HepG2 (cell line): ENCODE measurements around the gene TEAD4. TPM values are rescaled to one million over a fixed set of nuclear protein-coding genes. Genes with fewer than 3 reads are reported as not detected.

Source experiments
- ARHGAP35 ChIP-seq: sonication (generic); formaldehyde crosslinking; IDR thresholded peaks from 2 replicates; pipeline ENCODE4 v1.9.0; 2022; ENCODE audit warnings: mild to moderate bottlenecking, inconsistent platforms, moderate library complexity, missing genetic modification reagents, borderline replicate concordance
- GABPB1 ChIP-seq: IDR thresholded peaks from 2 replicates; pipeline ENCODE4 v1.6.1; 2016; ENCODE audit warnings: mild to moderate bottlenecking, missing genetic modification reagents, moderate library complexity, missing compliant biosample characterization
- GFI1 ChIP-seq: sonication (generic); formaldehyde crosslinking; IDR thresholded peaks from 2 replicates; pipeline ENCODE4 v1.5.0; 2020; ENCODE audit warnings: missing genetic modification reagents, mild to moderate bottlenecking, borderline replicate concordance
- HNRNPK ChIP-seq: fragments of 200-400 bp; formaldehyde crosslinking; IDR thresholded peaks from 2 replicates; pipeline ENCODE4 v1.6.1; 2018; ENCODE audit warnings: low read length, low read depth, moderate library complexity, mild to moderate bottlenecking; ENCODE audit not compliant: poor library complexity, severe bottlenecking
- NCOA1 ChIP-seq: sonication (generic); formaldehyde crosslinking; IDR thresholded peaks from 2 replicates; pipeline ENCODE4 v1.9.0; 2021; ENCODE audit warnings: missing genetic modification reagents
- PCBP2 ChIP-seq: fragments of 200-400 bp; formaldehyde crosslinking; optimal IDR thresholded peaks from 2 replicates; pipeline ENCODE3; 2018; ENCODE audit warnings: low read length, low read depth; ENCODE audit not compliant: poor library complexity, severe bottlenecking
- RFX1 ChIP-seq: fragments of 450-650 bp; IDR thresholded peaks from 2 replicates; pipeline ENCODE4 v1.6.1; 2017
- SAFB2 ChIP-seq: sonication (generic); formaldehyde crosslinking; IDR thresholded peaks from 2 replicates; pipeline ENCODE4 v1.5.1; 2020; ENCODE audit warnings: missing genetic modification reagents, low read depth, mild to moderate bottlenecking, borderline replicate concordance
- U2AF1 ChIP-seq: fragments of 200-400 bp; formaldehyde crosslinking; optimal IDR thresholded peaks from 2 replicates; pipeline ENCODE3; 2017; ENCODE audit warnings: mild to moderate bottlenecking, low read depth, low read length
- XBP1 ChIP-seq: sonication (generic); formaldehyde crosslinking; IDR thresholded peaks from 2 replicates; pipeline ENCODE4 v1.5.0; 2020; ENCODE audit warnings: missing genetic modification reagents
- ZBTB40 ChIP-seq, 2 experiments: fragments of 450-650 bp in 1 of 2; sonication (generic) in 1 of 2; formaldehyde crosslinking in 1 of 2; IDR thresholded peaks; 2 replicates each; pipeline versions ENCODE4 v1.6.1 to v1.8.0; 2016 to 2022; ENCODE audit warnings: antibody characterized with exemption in 1 of 2, mild to moderate bottlenecking in 1 of 2, missing genetic modification reagents in 1 of 2
- ZNF224 ChIP-seq: sonication (generic); formaldehyde crosslinking; IDR thresholded peaks from 2 replicates; pipeline ENCODE4 v1.5.0; 2020; ENCODE audit warnings: mild to moderate bottlenecking, missing genetic modification reagents
- ZNF446 ChIP-seq: sonication (generic); formaldehyde crosslinking; IDR thresholded peaks from 2 replicates; pipeline ENCODE4 v1.5.0; 2020; ENCODE audit warnings: mild to moderate bottlenecking, missing genetic modification reagents
- ZNF563 ChIP-seq: sonication (generic); formaldehyde crosslinking; IDR thresholded peaks from 2 replicates; pipeline ENCODE4 v1.8.0; 2022; ENCODE audit warnings: mild to moderate bottlenecking, moderate library complexity, missing genetic modification reagents
- ZNF567 ChIP-seq: sonication (generic); formaldehyde crosslinking; IDR thresholded peaks from 2 replicates; pipeline ENCODE4 v1.8.1; 2023; ENCODE audit warnings: mild to moderate bottlenecking, missing genetic modification reagents, borderline replicate concordance
- ZNF709 ChIP-seq: sonication (generic); formaldehyde crosslinking; IDR thresholded peaks from 2 replicates; pipeline ENCODE4 v1.5.0; 2020; ENCODE audit warnings: mild to moderate bottlenecking, missing genetic modification reagents
- ZNF790 ChIP-seq: sonication (generic); formaldehyde crosslinking; IDR thresholded peaks from 2 replicates; pipeline ENCODE4 v1.8.0; 2022; ENCODE audit warnings: missing genetic modification reagents, mild to moderate bottlenecking, borderline replicate concordance
- ZNF883 ChIP-seq: sonication (generic); formaldehyde crosslinking; IDR thresholded peaks from 2 replicates; pipeline ENCODE4 v1.5.1; 2020; ENCODE audit warnings: mild to moderate bottlenecking, missing genetic modification reagents; ENCODE audit errors: not compliant biosample characterization
- polyA plus RNA-seq, 8 experiments: library from polyadenylated mRNA; depleted of rRNA in 3 of 8; stranded (reverse) in 7 of 8; unstranded in 1 of 8; fragments of >200 nt; fragmentation: Illumina TruSeq in 4 of 8; extraction: Trizol in 4 of 8; gene quantifications; 2 replicates each; pipeline versions ENCODE4 v1.2.1 to v1.2.3, GENCODE V29; 2011 to 2016; ENCODE audit warnings: low read depth in 4 of 8, missing spikeins in 1 of 8, mixed read lengths in 1 of 8; ENCODE audit not compliant: insufficient read depth in 1 of 8
- total RNA-seq, 5 experiments: library from RNA; depleted of rRNA; stranded (reverse); fragments of >200 nt; fragmentation: Illumina TruSeq; extraction: Trizol; gene quantifications; 2 replicates each; pipeline ENCODE4 v1.2.3, GENCODE V29; 2016; ENCODE audit warnings: low read depth in 1 of 5
- TF ChIP-seq, protein P1 (sequence below): sonication (generic); formaldehyde crosslinking; IDR thresholded peaks from 2 replicates; pipeline ENCODE4 v1.5.1; 2020; ENCODE audit warnings: missing genetic modification reagents, mild to moderate bottlenecking, borderline replicate concordance

TEAD4 gene
- total and polyA plus RNA-seq, 2 of the 13 experiments (the other 11 are each of a cell fraction or from before 2014, with no cell fraction given) = 45.0 to 69.4 TPM

DNA sequence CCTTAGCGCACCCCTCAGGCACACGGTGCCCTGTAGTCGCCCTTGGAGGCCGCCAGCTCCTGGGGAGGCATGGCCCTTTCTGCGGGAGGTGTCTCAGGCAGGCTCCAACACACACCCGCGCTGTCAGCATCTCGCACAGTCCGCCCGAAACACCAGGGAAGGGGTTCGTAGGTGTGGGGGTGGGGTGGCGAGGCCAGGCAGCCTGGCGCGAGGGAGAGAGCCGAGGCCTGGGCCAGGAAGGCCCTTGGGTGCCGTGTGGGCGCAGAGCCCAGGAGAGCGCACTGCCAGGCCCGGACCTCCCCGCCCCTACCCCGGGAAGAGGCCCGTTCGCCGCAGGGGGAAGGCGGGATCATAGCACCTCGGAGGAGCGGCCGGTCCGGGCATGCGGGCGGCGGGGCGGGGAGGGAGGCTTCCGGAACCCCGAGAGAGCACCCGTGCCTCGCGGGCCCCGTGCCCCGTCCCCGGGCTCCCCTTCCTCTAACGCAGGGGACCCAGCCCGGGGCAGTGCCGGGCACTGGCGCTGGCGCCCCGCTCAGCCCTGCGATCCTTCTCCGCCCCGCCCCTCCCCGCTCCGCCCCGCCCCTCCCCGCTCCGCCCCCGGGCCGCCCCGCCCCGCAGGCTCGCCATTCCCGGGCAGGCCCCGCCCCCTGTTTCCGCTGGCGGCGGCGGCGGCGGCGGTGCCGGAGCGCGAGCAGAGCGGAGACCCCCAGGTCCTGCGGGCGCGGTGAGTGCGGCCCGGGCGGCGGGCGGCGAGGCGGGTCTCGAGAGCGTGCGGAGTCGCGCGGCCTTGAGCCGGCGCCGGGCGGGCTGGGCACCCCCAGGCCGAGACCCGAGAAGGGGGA is 117.8 kb downstream of the TEAD4 start, which contains the start of gene TSPAN9 (continued):
- TF ChIP-seq PCBP2 = no peak
- TF ChIP-seq ZNF790 (CRISPR knock-in tag) = 0 out of 2 replicates have a peak, but pooled peaks have one; percentile 38
- peak; percentile 81 for TF ChIP-seq ZNF563 (CRISPR knock-in tag)
- TF ChIP-seq ZNF224 = no peak
- TF ChIP-seq ZNF567 (CRISPR knock-in tag) = no peak
- no peak for TF ChIP-seq RFX1
- TF ChIP-seq HNRNPK = peak; percentile 84
- TF ChIP-seq SAFB2 (CRISPR knock-in tag) = peak; percentile 29; the same call in 1 of the 2 replicates
- TF ChIP-seq ZNF883 = peak; percentile 79
- TF ChIP-seq ZNF709 = peak; percentile 50; the same call in 1 of the 2 replicates
- 0 out of 2 replicates have a peak, but pooled peaks have one; percentile 52 for TF ChIP-seq ZNF446 (CRISPR knock-in tag)
- peak; percentile 61; the same call in 1 of the 2 replicates for TF ChIP-seq GABPB1 (CRISPR knock-in tag)
- no peak for TF ChIP-seq ZBTB40 (IDR thresholded peaks at IDR 0.05)
- TF ChIP-seq ZBTB40 (CRISPR knock-in tag; IDR thresholded peaks at IDR 0.05) = peak; percentile 47
- TF ChIP-seq, protein P1, sequence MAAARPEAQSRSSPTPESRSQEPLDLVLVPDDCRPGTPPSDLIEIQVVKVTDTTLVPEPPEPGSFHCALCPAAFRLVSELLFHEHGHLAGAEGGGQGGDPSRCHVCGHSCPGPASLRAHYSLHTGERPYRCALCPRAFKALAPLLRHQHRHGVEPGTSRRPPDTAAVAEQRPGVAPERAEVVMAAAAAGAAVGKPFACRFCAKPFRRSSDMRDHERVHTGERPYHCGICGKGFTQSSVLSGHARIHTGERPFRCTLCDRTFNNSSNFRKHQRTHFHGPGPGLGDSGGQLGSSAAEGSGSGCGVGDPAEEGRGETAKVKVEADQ = peak; percentile 33; the same call in 1 of the 2 replicates
- TF ChIP-seq ARHGAP35 (CRISPR knock-in tag) = peak; percentile 76
- no peak for TF ChIP-seq NCOA1 (CRISPR knock-in tag)
- no peak for TF ChIP-seq XBP1
- TF ChIP-seq GFI1 = no peak; the same call in 1 of the 2 replicates
- no peak for TF ChIP-seq U2AF1
